SU-DHL-6 (cell line): ENCODE data around the gene MCTP1.

ENCODE experiments used
- EZH2phosphoT487 ChIP-seq: fragments of 200-600 bp; sonication (generic), shearing (Covaris generic); conservative IDR thresholded peaks from 2 replicates; pipeline ENCODE4 v1.6.1; 2018; ENCODE audit warnings: mild to moderate bottlenecking, antibody characterized with exemption, low read length, moderate library complexity, mixed read lengths
- TF ChIP-seq, protein P1 (sequence below): fragments of 200-600 bp; sonication (generic); IDR thresholded peaks from one replicate; pipeline ENCODE4 v1.5.1; 2017; ENCODE audit warnings: antibody characterized with exemption, mild to moderate bottlenecking, low read length, moderate library complexity; ENCODE audit not compliant: insufficient read depth, poor library complexity, severe bottlenecking

DNA sequence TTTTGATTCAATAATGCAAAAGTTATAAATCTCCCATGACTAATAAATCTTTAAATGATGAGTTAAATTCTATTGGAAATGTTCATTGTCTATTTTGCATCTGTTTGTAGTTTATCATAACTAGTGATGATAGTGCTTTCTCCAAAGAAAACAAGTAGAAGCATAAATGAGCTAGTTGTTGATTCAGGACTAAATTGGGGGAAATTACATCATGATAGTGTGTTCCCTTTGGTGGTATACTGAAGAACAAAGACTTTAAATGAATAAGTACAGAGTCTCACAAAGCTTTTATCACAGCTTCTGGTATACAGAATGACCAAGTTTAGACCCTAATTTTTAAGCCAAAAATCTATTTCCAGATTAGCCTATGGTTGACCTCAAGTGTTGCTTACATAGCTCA lies 173.8 kb downstream of the MCTP1 start:
- TF ChIP-seq, protein P1, sequence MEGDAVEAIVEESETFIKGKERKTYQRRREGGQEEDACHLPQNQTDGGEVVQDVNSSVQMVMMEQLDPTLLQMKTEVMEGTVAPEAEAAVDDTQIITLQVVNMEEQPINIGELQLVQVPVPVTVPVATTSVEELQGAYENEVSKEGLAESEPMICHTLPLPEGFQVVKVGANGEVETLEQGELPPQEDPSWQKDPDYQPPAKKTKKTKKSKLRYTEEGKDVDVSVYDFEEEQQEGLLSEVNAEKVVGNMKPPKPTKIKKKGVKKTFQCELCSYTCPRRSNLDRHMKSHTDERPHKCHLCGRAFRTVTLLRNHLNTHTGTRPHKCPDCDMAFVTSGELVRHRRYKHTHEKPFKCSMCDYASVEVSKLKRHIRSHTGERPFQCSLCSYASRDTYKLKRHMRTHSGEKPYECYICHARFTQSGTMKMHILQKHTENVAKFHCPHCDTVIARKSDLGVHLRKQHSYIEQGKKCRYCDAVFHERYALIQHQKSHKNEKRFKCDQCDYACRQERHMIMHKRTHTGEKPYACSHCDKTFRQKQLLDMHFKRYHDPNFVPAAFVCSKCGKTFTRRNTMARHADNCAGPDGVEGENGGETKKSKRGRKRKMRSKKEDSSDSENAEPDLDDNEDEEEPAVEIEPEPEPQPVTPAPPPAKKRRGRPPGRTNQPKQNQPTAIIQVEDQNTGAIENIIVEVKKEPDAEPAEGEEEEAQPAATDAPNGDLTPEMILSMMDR, result no peak
- no peak for TF ChIP-seq EZH2phosphoT487
